ENCODE data around the gene MOBP. TPM values are rescaled to one million over a fixed set of nuclear protein-coding genes. Genes with fewer than 3 reads are reported as not detected.

The MOBP gene
- total and polyA plus RNA-seq, 9 of the 15 experiments (the other 6 are each of a cell fraction or from before 2014, with no cell fraction given), result 0.09 to 0.33 (median 0.11) TPM; not detected in 4

DNA sequence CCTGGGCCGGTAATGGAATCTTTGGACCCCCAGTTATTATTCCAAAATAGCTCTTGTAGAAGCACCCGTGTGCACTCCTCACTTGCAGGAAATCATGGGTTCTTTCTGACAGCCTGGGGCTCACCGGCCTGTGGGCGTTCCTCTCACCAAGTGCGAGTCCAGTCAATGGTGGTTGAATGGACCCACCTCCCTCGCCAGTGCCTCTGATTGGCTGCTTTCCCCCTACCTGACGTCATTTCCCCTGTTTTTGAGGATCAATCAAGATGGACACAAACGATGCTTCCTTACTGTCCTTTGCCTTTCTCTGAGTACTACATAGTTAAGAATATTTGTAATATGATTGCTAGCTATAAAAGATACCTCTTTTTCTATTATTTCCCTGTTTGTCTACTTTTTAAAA, 18.1 kb downstream of the MOBP start (continued):
- TF ChIP-seq, protein P1, sequence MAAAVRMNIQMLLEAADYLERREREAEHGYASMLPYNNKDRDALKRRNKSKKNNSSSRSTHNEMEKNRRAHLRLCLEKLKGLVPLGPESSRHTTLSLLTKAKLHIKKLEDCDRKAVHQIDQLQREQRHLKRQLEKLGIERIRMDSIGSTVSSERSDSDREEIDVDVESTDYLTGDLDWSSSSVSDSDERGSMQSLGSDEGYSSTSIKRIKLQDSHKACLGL (CRISPR knock-in tag; IDR thresholded peaks at IDR 0.05; ENCODE audit: borderline replicate concordance, poor library complexity, severe bottlenecking), result no peak
- TF ChIP-seq NEUROD1 (IDR thresholded peaks at IDR 0.05; ENCODE audit: borderline replicate concordance, low read depth, low read length, partially characterized antibody) (no peak), ZNF324 (CRISPR knock-in tag; IDR thresholded peaks at IDR 0.05) (no peak), CREB1 (IDR thresholded peaks at IDR 0.05) (peak; percentile 38; the same call in 1 of the 2 replicates), CREB1 (CRISPR knock-in tag; IDR thresholded peaks at IDR 0.05) (no peak), SP2 (IDR thresholded peaks at IDR 0.05; ENCODE audit: extremely low read depth, low read depth, low read length, poor library complexity, severe bottlenecking) (peak; percentile 13), KLF10 (CRISPR knock-in tag; IDR thresholded peaks at IDR 0.05) (no peak), PHF21A (IDR thresholded peaks at IDR 0.05; ENCODE audit: borderline replicate concordance, low read depth) (no peak), TAF15 (IDR thresholded peaks at IDR 0.05; ENCODE audit: low read depth, low read length) (no peak), ILK (tag; IDR thresholded peaks at IDR 0.05; ENCODE audit: borderline replicate concordance, low read depth) (no peak), ATF1 (CRISPR knock-in tag; IDR thresholded peaks at IDR 0.05) (no peak), ATF1 (tag; IDR thresholded peaks at IDR 0.05) (peak; percentile 36; the same call in 1 of the 2 replicates)
- TF ChIP-seq, protein P2, sequence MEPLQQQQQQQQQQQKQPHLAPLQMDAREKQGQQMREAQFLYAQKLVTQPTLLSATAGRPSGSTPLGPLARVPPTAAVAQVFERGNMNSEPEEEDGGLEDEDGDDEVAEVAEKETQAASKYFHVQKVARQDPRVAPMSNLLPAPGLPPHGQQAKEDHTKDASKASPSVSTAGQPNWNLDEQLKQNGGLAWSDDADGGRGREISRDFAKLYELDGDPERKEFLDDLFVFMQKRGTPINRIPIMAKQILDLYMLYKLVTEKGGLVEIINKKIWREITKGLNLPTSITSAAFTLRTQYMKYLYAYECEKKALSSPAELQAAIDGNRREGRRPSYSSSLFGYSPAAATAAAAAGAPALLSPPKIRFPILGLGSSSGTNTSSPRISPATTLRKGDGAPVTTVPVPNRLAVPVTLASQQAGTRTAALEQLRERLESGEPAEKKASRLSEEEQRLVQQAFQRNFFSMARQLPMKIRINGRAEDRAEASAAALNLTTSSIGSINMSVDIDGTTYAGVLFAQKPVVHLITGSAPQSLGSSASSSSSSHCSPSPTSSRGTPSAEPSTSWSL (CRISPR knock-in tag; IDR thresholded peaks at IDR 0.05; ENCODE audit: borderline replicate concordance), result no peak
- TF ChIP-seq, protein P3, sequence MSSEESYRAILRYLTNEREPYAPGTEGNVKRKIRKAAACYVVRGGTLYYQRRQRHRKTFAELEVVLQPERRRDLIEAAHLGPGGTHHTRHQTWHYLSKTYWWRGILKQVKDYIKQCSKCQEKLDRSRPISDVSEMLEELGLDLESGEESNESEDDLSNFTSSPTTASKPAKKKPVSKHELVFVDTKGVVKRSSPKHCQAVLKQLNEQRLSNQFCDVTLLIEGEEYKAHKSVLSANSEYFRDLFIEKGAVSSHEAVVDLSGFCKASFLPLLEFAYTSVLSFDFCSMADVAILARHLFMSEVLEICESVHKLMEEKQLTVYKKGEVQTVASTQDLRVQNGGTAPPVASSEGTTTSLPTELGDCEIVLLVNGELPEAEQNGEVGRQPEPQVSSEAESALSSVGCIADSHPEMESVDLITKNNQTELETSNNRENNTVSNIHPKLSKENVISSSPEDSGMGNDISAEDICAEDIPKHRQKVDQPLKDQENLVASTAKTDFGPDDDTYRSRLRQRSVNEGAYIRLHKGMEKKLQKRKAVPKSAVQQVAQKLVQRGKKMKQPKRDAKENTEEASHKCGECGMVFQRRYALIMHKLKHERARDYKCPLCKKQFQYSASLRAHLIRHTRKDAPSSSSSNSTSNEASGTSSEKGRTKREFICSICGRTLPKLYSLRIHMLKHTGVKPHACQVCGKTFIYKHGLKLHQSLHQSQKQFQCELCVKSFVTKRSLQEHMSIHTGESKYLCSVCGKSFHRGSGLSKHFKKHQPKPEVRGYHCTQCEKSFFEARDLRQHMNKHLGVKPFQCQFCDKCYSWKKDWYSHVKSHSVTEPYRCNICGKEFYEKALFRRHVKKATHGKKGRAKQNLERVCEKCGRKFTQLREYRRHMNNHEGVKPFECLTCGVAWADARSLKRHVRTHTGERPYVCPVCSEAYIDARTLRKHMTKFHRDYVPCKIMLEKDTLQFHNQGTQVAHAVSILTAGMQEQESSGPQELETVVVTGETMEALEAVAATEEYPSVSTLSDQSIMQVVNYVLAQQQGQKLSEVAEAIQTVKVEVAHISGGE (CRISPR knock-in tag; IDR thresholded peaks at IDR 0.05), result no peak
- TF ChIP-seq, protein P4, sequence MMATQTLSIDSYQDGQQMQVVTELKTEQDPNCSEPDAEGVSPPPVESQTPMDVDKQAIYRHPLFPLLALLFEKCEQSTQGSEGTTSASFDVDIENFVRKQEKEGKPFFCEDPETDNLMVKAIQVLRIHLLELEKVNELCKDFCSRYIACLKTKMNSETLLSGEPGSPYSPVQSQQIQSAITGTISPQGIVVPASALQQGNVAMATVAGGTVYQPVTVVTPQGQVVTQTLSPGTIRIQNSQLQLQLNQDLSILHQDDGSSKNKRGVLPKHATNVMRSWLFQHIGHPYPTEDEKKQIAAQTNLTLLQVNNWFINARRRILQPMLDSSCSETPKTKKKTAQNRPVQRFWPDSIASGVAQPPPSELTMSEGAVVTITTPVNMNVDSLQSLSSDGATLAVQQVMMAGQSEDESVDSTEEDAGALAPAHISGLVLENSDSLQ (IDR thresholded peaks at IDR 0.05), result peak; percentile 52
- TF ChIP-seq, protein P5, sequence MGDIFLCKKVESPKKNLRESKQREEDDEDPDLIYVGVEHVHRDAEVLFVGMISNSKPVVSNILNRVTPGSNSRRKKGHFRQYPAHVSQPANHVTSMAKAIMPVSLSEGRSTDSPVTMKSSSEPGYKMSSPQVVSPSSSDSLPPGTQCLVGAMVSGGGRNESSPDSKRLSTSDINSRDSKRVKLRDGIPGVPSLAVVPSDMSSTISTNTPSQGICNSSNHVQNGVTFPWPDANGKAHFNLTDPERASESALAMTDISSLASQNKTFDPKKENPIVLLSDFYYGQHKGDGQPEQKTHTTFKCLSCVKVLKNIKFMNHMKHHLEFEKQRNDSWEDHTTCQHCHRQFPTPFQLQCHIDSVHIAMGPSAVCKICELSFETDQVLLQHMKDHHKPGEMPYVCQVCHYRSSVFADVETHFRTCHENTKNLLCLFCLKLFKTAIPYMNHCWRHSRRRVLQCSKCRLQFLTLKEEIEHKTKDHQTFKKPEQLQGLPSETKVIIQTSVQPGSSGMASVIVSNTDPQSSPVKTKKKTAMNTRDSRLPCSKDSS (IDR thresholded peaks at IDR 0.05; ENCODE audit: low read depth, partially characterized antibody), result no peak

Measured in K562 (cell line).